K562 (cell line): ENCODE data around the gene GMEB2. TPM values are rescaled to one million over a fixed set of nuclear protein-coding genes. Genes with fewer than 3 reads are reported as not detected.

Experiments used
- CBX2 ChIP-seq: fragments of 200-600 bp; sonication (generic); IDR thresholded peaks from one replicate; pipeline ENCODE4 v1.6.1; 2012; ENCODE audit warnings: mild to moderate bottlenecking, low read length, inconsistent platforms; ENCODE audit not compliant: insufficient read depth, poor library complexity, severe bottlenecking
- ETS2 ChIP-seq: IDR thresholded peaks from 2 replicates; pipeline ENCODE4 v1.6.1; 2016; ENCODE audit warnings: borderline replicate concordance, missing genetic modification characterization, mild to moderate bottlenecking, moderate library complexity, missing compliant biosample characterization; ENCODE audit not compliant: poor library complexity, severe bottlenecking
- HDAC2 ChIP-seq: fragments of 450-650 bp; IDR thresholded peaks from 2 replicates; pipeline ENCODE4 v1.6.1; 2016; ENCODE audit warnings: mild to moderate bottlenecking
- ILF3 ChIP-seq: fragments of 450-650 bp; IDR thresholded peaks from 2 replicates; pipeline ENCODE4 v1.6.1; 2018; ENCODE audit warnings: antibody characterized with exemption, mild to moderate bottlenecking, moderate library complexity, borderline replicate concordance
- MAFK ChIP-seq: IDR thresholded peaks from 2 replicates; pipeline ENCODE4 v1.6.1; 2011; ENCODE audit warnings: low read length, improper control_type of control experiment
- OTX1 ChIP-seq: fragments of 450-650 bp; formaldehyde crosslinking; IDR thresholded peaks from 2 replicates; pipeline ENCODE4 v1.4.0; 2022; ENCODE audit warnings: mild to moderate bottlenecking
- PYGO2 ChIP-seq: fragments of 450-650 bp; IDR thresholded peaks from 2 replicates; pipeline ENCODE4 v1.6.1; 2016; ENCODE audit warnings: mild to moderate bottlenecking, missing genetic modification characterization, moderate library complexity, missing compliant biosample characterization
- RB1 ChIP-seq: fragments of 450-650 bp; IDR thresholded peaks from 2 replicates; pipeline ENCODE4 v1.6.1; 2017; ENCODE audit warnings: low read depth, mild to moderate bottlenecking
- SIX5 ChIP-seq, 2 experiments: IDR thresholded peaks; 2 replicates each; pipeline ENCODE4 v1.6.1; 2011; ENCODE audit warnings: low read length in 2 of 2, borderline replicate concordance in 1 of 2, low read depth in 1 of 2, mild to moderate bottlenecking in 1 of 2, moderate library complexity in 1 of 2; ENCODE audit not compliant: insufficient read depth in 1 of 2
- SMARCA4 ChIP-seq: fragments of 450-650 bp; IDR thresholded peaks from 2 replicates; pipeline ENCODE4 v1.6.1; 2016
- SMARCE1 ChIP-seq: fragments of 450-650 bp; IDR thresholded peaks from 2 replicates; pipeline ENCODE4 v1.7.1; 2016; ENCODE audit warnings: mild to moderate bottlenecking
- ZBED1 ChIP-seq: IDR thresholded peaks from 2 replicates; pipeline ENCODE4 v1.6.1; 2014
- ZKSCAN1 ChIP-seq: fragments of 150-350 bp; IDR thresholded peaks from 2 replicates; pipeline ENCODE4 v1.6.1; 2016; ENCODE audit warnings: low read depth, low read length
- ZKSCAN3 ChIP-seq: fragments of 250-450 bp; sonication (Bioruptor Pico); IDR thresholded peaks from 2 replicates; pipeline ENCODE4 v1.4.0; 2020
- ZNF124 ChIP-seq: sonication (generic); formaldehyde crosslinking; IDR thresholded peaks from 2 replicates; pipeline ENCODE4 v1.8.1; 2022; ENCODE audit warnings: missing genetic modification reagents
- ZNF165 ChIP-seq: fragments of 250-450 bp; sonication (Bioruptor Pico); IDR thresholded peaks from 2 replicates; pipeline ENCODE4 v1.4.0; 2020; ENCODE audit warnings: borderline replicate concordance
- ZNF347 ChIP-seq: fragments of 450-650 bp; formaldehyde crosslinking; IDR thresholded peaks from 2 replicates; pipeline ENCODE4 v1.4.0; 2020; ENCODE audit warnings: low read depth, mild to moderate bottlenecking, moderate library complexity
- ZNF354B ChIP-seq: fragments of 250-450 bp; sonication (Bioruptor Pico); IDR thresholded peaks from 2 replicates; pipeline ENCODE4 v1.4.0; 2020
- ZNF551 ChIP-seq: fragments of 250-450 bp; sonication (Bioruptor Pico); IDR thresholded peaks from 2 replicates; pipeline ENCODE4 v1.5.0; 2021; ENCODE audit warnings: mild to moderate bottlenecking, moderate library complexity
- ZNF57 ChIP-seq: fragments of 450-650 bp; formaldehyde crosslinking; IDR thresholded peaks from 2 replicates; pipeline ENCODE4 v1.4.0; 2020; ENCODE audit warnings: mild to moderate bottlenecking, moderate library complexity
- ZNF589 ChIP-seq: fragments of 200-800 bp; sonication (Bioruptor generic); IDR thresholded peaks from 2 replicates; pipeline ENCODE4 v1.6.1; 2016; ENCODE audit warnings: low read depth, missing genetic modification characterization, missing compliant biosample characterization
- polyA plus RNA-seq, 8 experiments: library from polyadenylated mRNA; depleted of rRNA in 4 of 8; stranded (reverse) in 5 of 8; unstranded in 3 of 8; fragments of >200 nt; fragmentation: Nextera tagmentation in 2 of 8; fragmentation: Illumina TruSeq in 1 of 8; extraction: Ambion mirVana in 2 of 8; extraction: Trizol in 1 of 8; gene quantifications; 2 replicates each; pipeline versions ENCODE4 v1.2.1 to v1.2.3, GENCODE V29; 2011 to 2014; ENCODE audit warnings: inconsistent platforms in 1 of 8, missing spikeins in 1 of 8
- total RNA-seq, 7 experiments: library from RNA; depleted of rRNA in 6 of 7; stranded (reverse); fragments of >200 nt in 6 of 7; fragmentation: Illumina TruSeq in 2 of 7; extraction: Trizol in 2 of 7; gene quantifications; 2 replicates each; pipeline versions ENCODE4 v1.2.1 to v1.2.3, GENCODE V29; 2011 to 2021; ENCODE audit warnings: low replicate concordance in 1 of 7
- TF ChIP-seq, protein P1 (sequence below): sonication (generic); formaldehyde crosslinking; IDR thresholded peaks from 2 replicates; pipeline ENCODE4 v1.8.0; 2022; ENCODE audit warnings: mild to moderate bottlenecking, missing genetic modification reagents
- TF ChIP-seq, protein P2 (sequence below): sonication (generic); formaldehyde crosslinking; IDR thresholded peaks from 2 replicates; pipeline ENCODE4 v1.8.1; 2023; ENCODE audit warnings: mild to moderate bottlenecking, missing genetic modification reagents
- TF ChIP-seq, protein P3 (sequence below): fragments of 450-650 bp; formaldehyde crosslinking; IDR thresholded peaks from 2 replicates; pipeline ENCODE4 v1.4.0; 2020; ENCODE audit warnings: mild to moderate bottlenecking, moderate library complexity

GMEB2 gene
- total and polyA plus RNA-seq, 9 of the 15 experiments (the other 6 are each of a cell fraction or from before 2014, with no cell fraction given): 0.03 to 13.9 (median 6.3) TPM

DNA sequence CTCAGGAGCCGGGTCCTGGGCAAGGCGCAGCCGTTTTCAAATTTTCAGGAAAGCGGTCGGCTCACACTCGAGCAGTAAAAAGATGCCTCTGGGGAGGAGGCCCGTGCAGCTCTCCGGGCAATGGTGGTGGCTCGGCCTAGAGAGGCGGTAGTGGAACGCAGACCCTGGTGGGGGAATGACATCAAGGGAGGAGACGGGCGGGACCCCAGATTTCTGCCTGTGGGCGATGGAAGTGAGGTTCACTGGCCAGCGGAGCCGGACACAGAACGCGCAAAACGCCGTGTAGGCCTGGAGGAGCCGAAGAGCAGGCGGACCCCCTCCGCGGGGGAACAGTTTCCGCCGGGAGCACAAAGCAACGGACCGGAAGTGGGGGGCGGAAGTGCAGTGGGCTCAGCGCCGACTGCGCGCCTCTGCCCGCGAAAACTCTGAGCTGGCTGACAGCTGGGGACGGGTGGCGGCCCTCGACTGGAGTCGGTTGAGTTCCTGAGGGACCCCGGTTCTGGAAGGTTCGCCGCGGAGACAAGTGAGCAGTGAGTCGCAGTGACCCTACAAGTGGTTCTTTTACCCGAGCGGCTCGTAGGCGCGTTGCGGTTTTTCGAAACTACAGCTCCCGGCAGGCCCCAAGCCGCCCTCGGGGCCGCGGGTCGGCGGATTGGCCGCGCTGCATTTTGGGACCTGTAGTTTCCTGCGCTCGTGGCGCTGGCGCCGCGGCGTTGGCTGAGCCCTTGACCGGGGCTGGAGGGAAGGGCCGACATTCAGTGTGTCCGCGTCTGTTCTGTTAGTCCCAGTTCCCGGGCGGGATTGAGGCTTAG is 31.2 kb upstream of the GMEB2 start, which contains the start of gene RTEL1 (continued):
- TF ChIP-seq CBX2 (no peak), ZKSCAN1 (no peak; the same call in 1 of the 2 replicates), HDAC2 (peak; percentile 82), ETS2 (tag) (no peak), ZKSCAN3 (CRISPR knock-in tag) (no peak), MAFK (no peak), ZNF551 (CRISPR knock-in tag) (no peak), ZNF57 (no peak), SIX5 (IDR thresholded peaks at IDR 0.05; ENCODE audit: borderline replicate concordance in 1 of 2, insufficient read depth in 1 of 2, low read depth in 1 of 2, low read length in 2 of 2) (peak; percentile 83 to 92), RB1 (peak; percentile 97), SMARCE1 (no peak), ZNF165 (0 out of 2 replicates have a peak, but pooled peaks have one; percentile 41), ZNF354B (no peak), ZNF589 (CRISPR knock-in tag) (peak; percentile 54; the same call in 1 of the 2 replicates), ILF3 (no peak), SMARCA4 (no peak), ZBED1 (peak; percentile 66; the same call in 1 of the 2 replicates), OTX1 (CRISPR knock-in tag) (peak; percentile 44; the same call in 1 of the 2 replicates), ZNF124 (CRISPR knock-in tag) (no peak), ZNF347 (no peak), PYGO2 (tag) (no peak)
- TF ChIP-seq, protein P1, sequence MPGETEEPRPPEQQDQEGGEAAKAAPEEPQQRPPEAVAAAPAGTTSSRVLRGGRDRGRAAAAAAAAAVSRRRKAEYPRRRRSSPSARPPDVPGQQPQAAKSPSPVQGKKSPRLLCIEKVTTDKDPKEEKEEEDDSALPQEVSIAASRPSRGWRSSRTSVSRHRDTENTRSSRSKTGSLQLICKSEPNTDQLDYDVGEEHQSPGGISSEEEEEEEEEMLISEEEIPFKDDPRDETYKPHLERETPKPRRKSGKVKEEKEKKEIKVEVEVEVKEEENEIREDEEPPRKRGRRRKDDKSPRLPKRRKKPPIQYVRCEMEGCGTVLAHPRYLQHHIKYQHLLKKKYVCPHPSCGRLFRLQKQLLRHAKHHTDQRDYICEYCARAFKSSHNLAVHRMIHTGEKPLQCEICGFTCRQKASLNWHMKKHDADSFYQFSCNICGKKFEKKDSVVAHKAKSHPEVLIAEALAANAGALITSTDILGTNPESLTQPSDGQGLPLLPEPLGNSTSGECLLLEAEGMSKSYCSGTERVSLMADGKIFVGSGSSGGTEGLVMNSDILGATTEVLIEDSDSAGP (CRISPR knock-in tag): no peak
- TF ChIP-seq, protein P2, sequence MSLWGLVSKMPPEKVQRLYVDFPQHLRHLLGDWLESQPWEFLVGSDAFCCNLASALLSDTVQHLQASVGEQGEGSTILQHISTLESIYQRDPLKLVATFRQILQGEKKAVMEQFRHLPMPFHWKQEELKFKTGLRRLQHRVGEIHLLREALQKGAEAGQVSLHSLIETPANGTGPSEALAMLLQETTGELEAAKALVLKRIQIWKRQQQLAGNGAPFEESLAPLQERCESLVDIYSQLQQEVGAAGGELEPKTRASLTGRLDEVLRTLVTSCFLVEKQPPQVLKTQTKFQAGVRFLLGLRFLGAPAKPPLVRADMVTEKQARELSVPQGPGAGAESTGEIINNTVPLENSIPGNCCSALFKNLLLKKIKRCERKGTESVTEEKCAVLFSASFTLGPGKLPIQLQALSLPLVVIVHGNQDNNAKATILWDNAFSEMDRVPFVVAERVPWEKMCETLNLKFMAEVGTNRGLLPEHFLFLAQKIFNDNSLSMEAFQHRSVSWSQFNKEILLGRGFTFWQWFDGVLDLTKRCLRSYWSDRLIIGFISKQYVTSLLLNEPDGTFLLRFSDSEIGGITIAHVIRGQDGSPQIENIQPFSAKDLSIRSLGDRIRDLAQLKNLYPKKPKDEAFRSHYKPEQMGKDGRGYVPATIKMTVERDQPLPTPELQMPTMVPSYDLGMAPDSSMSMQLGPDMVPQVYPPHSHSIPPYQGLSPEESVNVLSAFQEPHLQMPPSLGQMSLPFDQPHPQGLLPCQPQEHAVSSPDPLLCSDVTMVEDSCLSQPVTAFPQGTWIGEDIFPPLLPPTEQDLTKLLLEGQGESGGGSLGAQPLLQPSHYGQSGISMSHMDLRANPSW (CRISPR knock-in tag): peak; percentile 14
- TF ChIP-seq, protein P3, sequence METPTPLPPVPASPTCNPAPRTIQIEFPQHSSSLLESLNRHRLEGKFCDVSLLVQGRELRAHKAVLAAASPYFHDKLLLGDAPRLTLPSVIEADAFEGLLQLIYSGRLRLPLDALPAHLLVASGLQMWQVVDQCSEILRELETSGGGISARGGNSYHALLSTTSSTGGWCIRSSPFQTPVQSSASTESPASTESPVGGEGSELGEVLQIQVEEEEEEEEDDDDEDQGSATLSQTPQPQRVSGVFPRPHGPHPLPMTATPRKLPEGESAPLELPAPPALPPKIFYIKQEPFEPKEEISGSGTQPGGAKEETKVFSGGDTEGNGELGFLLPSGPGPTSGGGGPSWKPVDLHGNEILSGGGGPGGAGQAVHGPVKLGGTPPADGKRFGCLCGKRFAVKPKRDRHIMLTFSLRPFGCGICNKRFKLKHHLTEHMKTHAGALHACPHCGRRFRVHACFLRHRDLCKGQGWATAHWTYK (CRISPR knock-in tag): 0 out of 2 replicates have a peak, but pooled peaks have one; percentile 27
